Measurements from ENCODE around the gene SLC25A38. TPM values are rescaled to one million over a fixed set of nuclear protein-coding genes. Genes with fewer than 3 reads are reported as not detected.

SLC25A38 gene
- total and polyA plus RNA-seq, 9 of the 15 experiments (the other 6 are each of a cell fraction or from before 2014, with no cell fraction given), result 13.5 to 51.1 (median 30.6) TPM

GRCh38 chr3:39385456-39386090, 2.4 kb downstream of the SLC25A38 start:
- in situ Hi-C loops (cut with MboI), result loop anchor here (10.0 kb wide), 1 partner anchor 261 kb away; no protein-coding TSS in a partner anchor
- ATAC-seq (peak; percentile 4; the same call in 1 of the 3 replicates), FAIRE-seq (peak; percentile 75), DNase-seq (ENCODE audit: extremely low read depth in 1 of 4, low spot score in 3 of 4) (peak; percentile 38 to 73 (median 58))
- H3K27ac ChIP-seq (ENCODE audit: extremely low read depth, low read depth, low read length), result peak overlapping the region; percentile 41
- POLR2A ChIA-PET, result interaction anchor here (1.3 to 2.7 kb wide), 8 partner anchors 9 to 62 kb away, joined by 3 to 29 read pairs (median 8); partner anchors contain the start of gene RPSA
- intact Hi-C loops (cut with micrococcal nuclease), result loop anchor here (10.0 kb wide), 1 partner anchor 1069 kb away; the partner anchor contains the start of gene RPL14
- no TSS peak for BruUV-seq (replicated peaks)
- H3K4me1 ChIP-seq (replicated peaks in 1 of 2; ENCODE audit: control insufficient read depth in 2 of 2, insufficient read depth in 2 of 2, low read length in 2 of 2), result peaks cover 51 to 52% of the 10 kb centered on the region in 2 experiments
- WGBS (ENCODE audit: insufficient coverage, low coverage, missing lambda C conversion rate), result 9% methylated on average over 9 of the region's 9 CpGs
- peak overlapping the region; percentile 76 for H3K4me2 ChIP-seq (ENCODE audit: insufficient read depth, low read length)
- H2AFZ ChIP-seq (ENCODE audit: low read depth, low read length), result peak overlapping the region; percentile 16
- peaks cover 73% of the 10 kb centered on the region for H3K79me2 ChIP-seq (ENCODE audit: control insufficient read depth, insufficient read depth, low read length)
- H3K4me3 ChIP-seq, result peak overlapping the region; percentile 69; the same call in 1 of the 2 replicates
- H3K9me1 ChIP-seq (ENCODE audit: control insufficient read depth, insufficient read depth, low read length), result peaks cover 11% of the 10 kb centered on the region
- H4K20me1 ChIP-seq (replicated peaks; ENCODE audit: control insufficient read depth, insufficient read depth, low read length), result peaks cover 27% of the 10 kb centered on the region
- peaks cover 26% of the 10 kb centered on the region for H3K36me3 ChIP-seq (ENCODE audit: control insufficient read depth, insufficient read depth, low read length)
- H3K9me3 ChIP-seq (replicated peaks; ENCODE audit: control insufficient read depth, insufficient read depth, low read depth, low read length), result no peaks in the 10 kb centered on the region
- CTCF ChIA-PET (ENCODE audit: low intra/inter-chr PET ratio), result no interaction called here
- H3K27me3 ChIP-seq (ENCODE audit: control insufficient read depth in 2 of 2, insufficient read depth in 2 of 2, low read length in 2 of 2), result no peaks in the 10 kb centered on the region
- peak overlapping the region; percentile 56 to 73; a peak in 2 of 4 replicates for H3K9ac ChIP-seq (ENCODE audit: insufficient read depth in 1 of 2, low read depth in 2 of 2, low read length in 2 of 2)
- TF ChIP-seq ZNF146 (CRISPR knock-in tag; IDR thresholded peaks at IDR 0.05; ENCODE audit: unreplicated experiment), result no peak
- no peak for TF ChIP-seq ZNF696 (CRISPR knock-in tag; conservative IDR thresholded peaks at IDR 0.05)
- no peak for TF ChIP-seq SMAD1 (IDR thresholded peaks at IDR 0.05; ENCODE audit: low read depth, low read length, partially characterized antibody)
- TF ChIP-seq ELF4 (CRISPR knock-in tag; IDR thresholded peaks at IDR 0.05), result no peak
- no peak for TF ChIP-seq ZNF655 (CRISPR knock-in tag; IDR thresholded peaks at IDR 0.05)
- TF ChIP-seq RNF2 (IDR thresholded peaks at IDR 0.05), result 0 out of 2 replicates have a peak, but pooled peaks have one; percentile 8
- no peak for TF ChIP-seq ZNF184 (CRISPR knock-in tag; IDR thresholded peaks at IDR 0.05)
- no peak for TF ChIP-seq ZNF431 (CRISPR knock-in tag; IDR thresholded peaks at IDR 0.05)
- peak; percentile 3 for TF ChIP-seq FOS (IDR thresholded peaks at IDR 0.05; ENCODE audit: extremely low read depth, insufficient read length)
- TF ChIP-seq DEAF1 (CRISPR knock-in tag; IDR thresholded peaks at IDR 0.05), result no peak
- TF ChIP-seq NFIC (IDR thresholded peaks at IDR 0.05), result no peak
- TF ChIP-seq ARID3A (IDR thresholded peaks at IDR 0.05; ENCODE audit: borderline replicate concordance, low read depth, low read length), result no peak
- peak; percentile 77; the same call in 1 of the 2 replicates for TF ChIP-seq ZBTB7A (IDR thresholded peaks at IDR 0.05; ENCODE audit: borderline replicate concordance, control insufficient read depth, low read depth, low read length)
- peak; percentile 54 for TF ChIP-seq SMARCE1 (IDR thresholded peaks at IDR 0.05)
- peak; percentile 53 for TF ChIP-seq SMARCA4 (IDR thresholded peaks at IDR 0.05)
- no peak for TF ChIP-seq CHCHD3 (CRISPR knock-in tag; IDR thresholded peaks at IDR 0.05)
- no peak for TF ChIP-seq ZBTB5 (IDR thresholded peaks at IDR 0.05)

Measured in K562 (cell line).